Inflammatory macrophage treated with lipopolysaccharide for 4 hours (primary cell): ENCODE measurements around the gene DGLUCY.
A peak's percentile ranks its signal among the peaks of the same experiment; 100 is the strongest.
"Not testable (repeated sequence)": the region's sequence is repeated elsewhere in the genome, so short reads cannot be mapped to it uniquely, and the experiment has no call there.

Source experiments
- DNase-seq: peaks from one replicate; pipeline ENCODE4 v3.0.0-alpha.2; 2020

DGLUCY gene

GRCh38 chr14:91170504-91171121 lies 56.7 kb downstream of the DGLUCY start:
- no peak for DNase-seq

- no peak for DNase-seq
These were observed 57.4 kb downstream of the DGLUCY start for GRCh38 chr14:91171291-91171690.

- peak; percentile 68 for DNase-seq
These were observed 59.4 kb downstream of the DGLUCY start for GRCh38 chr14:91173221-91173670.

- DNase-seq: no peak
These were observed 60.0 kb downstream of the DGLUCY start for GRCh38 chr14:91173904-91174303.

GRCh38 chr14:91175291-91176201 lies 61.7 kb downstream of the DGLUCY start:
- peak; percentile 39 for DNase-seq

- DNase-seq: peak; percentile 55
These were observed 63.5 kb downstream of the DGLUCY start for GRCh38 chr14:91177073-91178034.

GRCh38 chr14:91180611-91181010 lies 66.7 kb downstream of the DGLUCY start:
- no peak for DNase-seq

GRCh38 chr14:91182753-91183152 lies 68.9 kb downstream of the DGLUCY start:
- DNase-seq: not testable (repeated sequence)

GRCh38 chr14:91184559-91184958 lies 70.7 kb downstream of the DGLUCY start:
- no peak for DNase-seq

- no peak for DNase-seq
These were observed 71.8 kb downstream of the DGLUCY start for GRCh38 chr14:91185721-91186120.

- DNase-seq: no peak
These were observed 72.7 kb downstream of the DGLUCY start for GRCh38 chr14:91186515-91187066.

- no peak for DNase-seq
These were observed 73.4 kb downstream of the DGLUCY start for GRCh38 chr14:91187271-91187670.

- no peak for DNase-seq
These were observed 77.0 kb downstream of the DGLUCY start for GRCh38 chr14:91190853-91191252.

- DNase-seq: no peak
These were observed 79.2 kb downstream of the DGLUCY start for GRCh38 chr14:91193069-91193468.

GRCh38 chr14:91195881-91196280 lies 82.0 kb downstream of the DGLUCY start:
- no peak for DNase-seq

GRCh38 chr14:91197631-91198030 lies 83.8 kb downstream of the DGLUCY start:
- DNase-seq: no peak

- not testable (repeated sequence) for DNase-seq
These were observed 86.9 kb downstream of the DGLUCY start for GRCh38 chr14:91200802-91201201.

- DNase-seq: peak; percentile 56
These were observed 88.5 kb downstream of the DGLUCY start for GRCh38 chr14:91202234-91202974.

- DNase-seq: no peak
These were observed 90.8 kb downstream of the DGLUCY start for GRCh38 chr14:91204657-91205056.

- DNase-seq: peak; percentile 71
These were observed 91.6 kb downstream of the DGLUCY start for GRCh38 chr14:91205459-91205858.

GRCh38 chr14:91207008-91207407 lies 93.1 kb downstream of the DGLUCY start:
- DNase-seq: no peak

- DNase-seq: no peak
These were observed 97.1 kb downstream of the DGLUCY start for GRCh38 chr14:91211017-91211416.
